GM21390 (cell line): ENCODE measurements around the gene CALD1.
A peak's percentile ranks its signal among the peaks of the same experiment; 100 is the strongest.

Experiments
- ATAC-seq: cut with Tn5 transposase; IDR thresholded peaks from one replicate; pipeline ENCODE4 v1.9.1; 2021; ENCODE audit not compliant: unreplicated experiment

CALD1 gene

GRCh38 chr7:134758981-134759380 lies 20.5 kb upstream of the CALD1 start:
- no peak for ATAC-seq

- ATAC-seq: no peak
Measured at GRCh38 chr7:134761266-134761665, 18.2 kb upstream of the CALD1 start.

- no peak for ATAC-seq
Measured at GRCh38 chr7:134763960-134764359, 15.5 kb upstream of the CALD1 start.

- no peak for ATAC-seq
Measured at GRCh38 chr7:134764365-134764764, 15.1 kb upstream of the CALD1 start.

- ATAC-seq: peak; percentile 89
Measured at GRCh38 chr7:134766779-134767519, 12.5 kb upstream of the CALD1 start.

- ATAC-seq: peak; percentile 47
Measured at GRCh38 chr7:134767520-134768168, 11.8 kb upstream of the CALD1 start.

- no peak for ATAC-seq
Measured at GRCh38 chr7:134768243-134768642, 11.2 kb upstream of the CALD1 start.

DNA sequence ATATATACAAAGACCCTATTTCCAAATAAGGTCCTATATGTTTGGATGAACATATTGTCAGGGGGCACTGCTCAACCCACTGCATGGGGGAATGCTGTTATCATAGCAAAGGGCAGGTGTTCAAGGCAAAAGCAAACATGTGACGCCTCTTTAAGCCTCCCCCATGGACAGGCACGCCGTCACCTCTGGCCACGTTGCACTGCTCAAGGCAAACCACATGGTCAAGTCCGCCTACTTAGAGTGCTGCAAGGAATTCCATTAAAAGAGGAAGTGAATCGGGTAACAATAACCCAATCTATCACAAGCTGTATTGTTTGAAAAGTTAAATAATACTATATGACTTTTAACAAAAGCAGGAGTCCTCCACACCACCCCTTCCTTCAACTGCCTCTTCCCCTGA lies 8.8 kb upstream of the CALD1 start:
- no peak for ATAC-seq

- no peak for ATAC-seq
Measured at GRCh38 chr7:134771111-134771510, 8.3 kb upstream of the CALD1 start.

- ATAC-seq: no peak
Measured at GRCh38 chr7:134771889-134772288, 7.5 kb upstream of the CALD1 start.

GRCh38 chr7:134772401-134772800 lies 7.0 kb upstream of the CALD1 start:
- no peak for ATAC-seq

- no peak for ATAC-seq
Measured at GRCh38 chr7:134773164-134773563, 6.3 kb upstream of the CALD1 start.

GRCh38 chr7:134774119-134774518 lies 5.3 kb upstream of the CALD1 start:
- ATAC-seq: no peak

DNA sequence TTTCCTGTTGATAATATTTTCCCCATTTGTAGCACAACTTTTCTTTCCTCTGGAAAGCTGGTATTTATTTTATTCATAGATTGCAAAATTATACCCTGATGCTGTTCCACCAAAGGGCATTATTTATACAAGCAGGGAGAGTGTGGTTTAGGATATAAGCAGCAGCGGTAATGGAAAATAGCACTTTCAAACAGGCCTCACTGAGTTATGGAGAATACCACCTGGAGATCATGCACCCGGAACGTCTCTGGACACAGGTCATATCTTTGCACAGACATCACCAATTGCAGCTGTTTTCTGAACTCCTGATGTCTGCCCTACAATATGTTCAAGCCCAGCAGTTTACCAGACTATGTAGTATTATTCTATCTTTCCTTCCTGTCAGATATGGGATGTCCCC lies 2.0 kb upstream of the CALD1 start:
- ATAC-seq: no peak

DNA sequence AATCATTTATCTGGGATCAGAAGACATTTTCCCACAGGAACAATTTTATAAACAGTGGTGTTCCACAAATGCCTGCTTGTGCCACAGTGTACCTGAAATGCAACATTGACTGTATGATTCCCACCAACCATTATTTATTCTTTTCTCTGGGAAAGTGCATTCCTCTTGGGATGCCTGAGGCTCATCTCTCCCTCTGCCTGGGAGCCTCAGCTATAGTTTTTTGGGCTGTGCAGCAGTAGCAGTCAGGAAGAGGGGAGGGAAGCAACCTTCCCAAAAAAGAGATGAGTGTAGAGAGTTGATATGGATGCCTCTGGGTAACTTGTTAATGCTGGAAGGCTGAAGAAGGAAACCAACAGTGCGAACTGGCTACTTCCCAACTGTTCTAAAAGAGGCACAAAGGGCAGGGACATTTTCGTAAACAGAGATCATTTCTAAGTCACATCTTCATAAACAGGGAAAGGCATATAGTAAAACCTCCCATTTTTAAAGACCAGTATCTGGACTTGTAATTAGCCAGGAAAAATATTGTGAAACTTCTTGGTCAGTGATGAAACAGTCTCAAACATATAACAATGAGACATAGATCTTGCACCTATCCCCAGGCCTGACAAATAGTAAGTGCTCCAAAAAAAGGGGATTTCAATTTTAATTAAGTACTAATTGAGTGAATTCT lies 1.4 kb upstream of the CALD1 start:
- ATAC-seq: no peak

DNA sequence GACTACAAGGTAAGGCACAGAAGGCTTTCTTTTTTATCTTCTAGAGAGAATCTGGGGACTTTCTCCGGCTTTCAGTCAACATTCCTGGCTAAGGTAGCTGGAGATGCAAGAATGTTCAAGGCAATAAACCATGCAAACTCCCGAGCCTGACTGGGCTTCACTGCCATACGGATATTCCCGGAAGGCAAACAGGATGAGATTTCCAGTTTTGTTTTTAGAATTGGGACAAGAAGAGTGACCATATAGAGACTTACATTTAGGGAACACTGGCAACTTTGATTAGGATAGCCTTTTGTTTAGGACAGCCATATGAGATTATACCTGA lies 269 bp downstream of the CALD1 start:
- ATAC-seq: no peak

GRCh38 chr7:134780166-134780828 lies 863 bp downstream of the CALD1 start:
- no peak for ATAC-seq

DNA sequence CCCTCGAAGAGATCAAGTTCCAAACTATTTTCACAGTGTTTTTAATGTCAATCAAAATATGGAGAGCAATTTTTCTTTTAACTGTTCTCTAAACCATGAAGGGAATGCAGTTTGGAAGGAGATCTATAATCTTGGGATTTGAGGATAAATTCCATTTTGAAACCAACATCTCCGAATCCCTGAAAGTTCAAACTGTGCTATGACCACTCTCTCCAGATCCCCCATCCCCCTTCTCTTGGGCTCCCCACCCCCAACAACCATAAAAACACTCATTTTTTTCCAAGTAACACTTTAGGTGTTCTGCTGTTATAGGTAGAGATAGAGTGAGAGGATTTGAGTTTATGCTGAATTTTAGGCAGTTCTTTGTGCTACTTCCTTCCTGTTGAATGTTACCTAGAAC lies 1.7 kb downstream of the CALD1 start:
- ATAC-seq: no peak

DNA sequence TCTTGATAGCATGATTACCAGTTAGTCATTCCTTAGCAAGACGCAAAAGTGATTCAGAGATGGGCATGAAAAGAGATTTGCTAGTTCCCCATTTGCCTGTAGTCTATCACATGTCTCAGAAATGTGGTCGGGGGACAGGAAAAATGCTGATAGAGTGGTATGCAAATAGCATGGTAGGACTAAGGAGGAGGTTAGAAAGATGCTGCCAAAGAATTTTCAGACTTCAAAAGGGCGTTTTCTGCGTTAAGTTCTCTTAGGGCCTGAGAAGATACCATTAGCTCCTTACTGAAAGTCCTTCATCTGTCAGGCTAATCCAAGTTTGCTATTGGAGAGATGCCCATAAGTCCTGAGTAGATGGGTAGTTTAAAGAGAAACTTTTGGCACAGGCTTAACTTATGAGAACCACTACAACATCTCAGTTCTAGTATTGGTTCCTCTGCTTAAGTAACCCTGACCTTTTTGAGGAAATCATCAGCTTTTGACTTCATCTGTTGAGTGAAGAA lies 2.7 kb downstream of the CALD1 start:
- ATAC-seq: peak; percentile 87

DNA sequence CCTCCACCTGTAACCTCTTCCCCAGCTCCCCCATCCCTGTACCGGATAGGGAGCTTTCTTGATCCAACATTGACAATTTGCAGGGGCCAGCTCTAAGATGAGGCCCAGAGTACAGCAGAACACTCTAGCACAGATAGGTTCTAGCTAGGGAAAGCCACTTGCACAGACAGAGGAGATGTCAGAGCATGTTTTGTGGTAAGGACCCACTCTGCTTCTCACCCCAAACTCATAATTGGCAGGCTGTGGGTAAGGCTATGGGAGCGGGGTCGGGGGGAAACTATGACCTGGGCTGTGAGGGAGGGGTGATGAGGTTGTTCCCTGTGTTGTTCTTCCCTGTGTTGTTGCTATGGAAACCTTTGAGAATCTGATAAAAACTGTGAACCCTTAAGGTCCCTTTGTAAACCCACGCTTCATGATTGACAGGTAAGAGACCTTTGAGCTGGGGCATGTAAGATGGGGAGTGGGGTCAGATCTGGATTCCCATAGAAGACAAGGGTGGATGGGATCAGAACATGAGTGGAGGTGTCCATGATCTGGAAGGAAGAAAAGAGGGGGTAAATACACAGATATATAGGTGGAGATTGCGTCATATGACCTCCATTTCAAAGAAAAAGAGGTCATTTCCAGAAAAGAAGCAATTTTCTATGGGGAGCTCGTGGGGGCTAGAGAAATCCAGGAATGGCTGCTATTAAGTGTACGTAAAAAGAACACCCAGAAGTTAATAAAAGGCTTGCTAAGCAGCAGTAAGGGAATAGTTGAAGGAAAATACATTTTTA lies 4.0 kb downstream of the CALD1 start:
- no peak for ATAC-seq
